Liver (tissue), 9 donors: ENCODE results near the gene UNC93A. TPM values are rescaled to one million over a fixed set of nuclear protein-coding genes. Genes with fewer than 3 reads are reported as not detected.
A peak's percentile ranks its signal among the peaks of the same experiment; 100 is the strongest.
"Not testable (repeated sequence)": the region's sequence is repeated elsewhere in the genome, so short reads cannot be mapped to it uniquely, and the experiment has no call there.

Source experiments
- DNase-seq: peaks from one replicate; pipeline ENCODE4 v3.0.0-alpha.2; 2017; ENCODE audit warnings: low spot score
- H3K27ac ChIP-seq, 2 donors: one replicate each; pipeline ENCODE4 v1.7.0; 2013; ENCODE audit warnings: inconsistent platforms in 2 of 2, low read length in 2 of 2, control low read depth in 1 of 2, low read depth in 1 of 2, mild to moderate bottlenecking in 1 of 2
- H3K27me3 ChIP-seq, 4 donors: one replicate each; pipeline versions ENCODE4 v1.6.1 to v1.7.0; 2013; ENCODE audit warnings: low read length in 3 of 4, inconsistent platforms in 1 of 4, mild to moderate bottlenecking in 1 of 4, moderate library complexity in 1 of 4; ENCODE audit not compliant: control insufficient read depth in 4 of 4, insufficient read depth in 4 of 4
- H3K36me3 ChIP-seq, 4 donors: one replicate each; pipeline versions ENCODE4 v1.6.1 to v1.7.0; 2013; ENCODE audit warnings: low read length in 3 of 4, mild to moderate bottlenecking in 3 of 4, low read depth in 1 of 4, moderate library complexity in 1 of 4; ENCODE audit not compliant: control insufficient read depth in 4 of 4, insufficient read depth in 3 of 4
- H3K4me1 ChIP-seq, 4 donors: one replicate each; pipeline versions ENCODE4 v1.6.1 to v1.7.0; 2013; ENCODE audit warnings: low read length in 3 of 4, mild to moderate bottlenecking in 3 of 4, moderate library complexity in 1 of 4; ENCODE audit not compliant: control insufficient read depth in 4 of 4, insufficient read depth in 4 of 4
- H3K4me3 ChIP-seq, 3 donors: one replicate each; pipeline versions ENCODE4 v1.6.1 to v1.7.0; 2013; ENCODE audit warnings: low read length in 3 of 3, control low read depth in 1 of 3, low read depth in 1 of 3, mild to moderate bottlenecking in 1 of 3
- H3K9ac ChIP-seq, 2 donors: one replicate each; pipeline ENCODE4 v1.7.0; 2013; ENCODE audit warnings: low read length in 2 of 2, mild to moderate bottlenecking in 2 of 2, moderate library complexity in 2 of 2, control low read depth in 1 of 2, low read depth in 1 of 2
- H3K9me3 ChIP-seq, 4 donors: one replicate each; pipeline versions ENCODE4 v1.6.1 to v1.7.0; 2013; ENCODE audit warnings: low read length in 3 of 4; ENCODE audit not compliant: control insufficient read depth in 4 of 4
- GABPA ChIP-seq, 2 donors: IDR thresholded peaks in 1 of 2; conservative IDR thresholded peaks in 1 of 2; 2 replicates each; pipeline ENCODE4 v1.6.1; 2016; ENCODE audit warnings: antibody characterized with exemption in 2 of 2, mild to moderate bottlenecking in 1 of 2, moderate library complexity in 1 of 2
- JUND ChIP-seq, 2 donors: IDR thresholded peaks; 2 replicates each; pipeline ENCODE4 v1.6.1; 2016; ENCODE audit warnings: antibody characterized with exemption in 2 of 2
- RXRA ChIP-seq, 2 donors: IDR thresholded peaks; 2 replicates each; pipeline ENCODE4 v1.6.1; 2017 to 2018; ENCODE audit warnings: antibody characterized with exemption in 2 of 2, mild to moderate bottlenecking in 1 of 2
- YY1 ChIP-seq: IDR thresholded peaks from 2 replicates; pipeline ENCODE4 v1.6.1; 2016; ENCODE audit warnings: antibody characterized with exemption, mild to moderate bottlenecking
- WGBS: extraction: QIAGEN DNeasy Blood & Tissue Kit; methylation state at CpG from one replicate; pipeline ENCODE4 v1.1.7; 2013; 5-methylcytosine and 5-hydroxymethylcytosine counted together
- polyA plus RNA-seq, 2 donors: library from polyadenylated mRNA; stranded (reverse) in 1 of 2; unstranded in 1 of 2; fragments of 200-250 nt in 1 of 2; fragments of >200 nt in 1 of 2; fragmentation: Nextera tagmentation in 1 of 2; extraction: Ambion mirVana in 1 of 2; gene quantifications; one replicate each; pipeline versions ENCODE4 v1.2.1 to v1.2.3, GENCODE V29; 2013 to 2015
- total RNA-seq, 2 donors: library from RNA; depleted of rRNA; stranded (reverse); fragments of >200 nt; gene quantifications; one replicate each; pipeline ENCODE4 v1.2.3, GENCODE V29; 2014
- donor health status: healthy.
- donor health status: healthy.
- donor health status: healthy.
- donor health status: healthy.
- donor health status: healthy.

UNC93A gene
- total and polyA plus RNA-seq, 4 donors: 0.79 to 14.0 (median 4.6) TPM

DNA sequence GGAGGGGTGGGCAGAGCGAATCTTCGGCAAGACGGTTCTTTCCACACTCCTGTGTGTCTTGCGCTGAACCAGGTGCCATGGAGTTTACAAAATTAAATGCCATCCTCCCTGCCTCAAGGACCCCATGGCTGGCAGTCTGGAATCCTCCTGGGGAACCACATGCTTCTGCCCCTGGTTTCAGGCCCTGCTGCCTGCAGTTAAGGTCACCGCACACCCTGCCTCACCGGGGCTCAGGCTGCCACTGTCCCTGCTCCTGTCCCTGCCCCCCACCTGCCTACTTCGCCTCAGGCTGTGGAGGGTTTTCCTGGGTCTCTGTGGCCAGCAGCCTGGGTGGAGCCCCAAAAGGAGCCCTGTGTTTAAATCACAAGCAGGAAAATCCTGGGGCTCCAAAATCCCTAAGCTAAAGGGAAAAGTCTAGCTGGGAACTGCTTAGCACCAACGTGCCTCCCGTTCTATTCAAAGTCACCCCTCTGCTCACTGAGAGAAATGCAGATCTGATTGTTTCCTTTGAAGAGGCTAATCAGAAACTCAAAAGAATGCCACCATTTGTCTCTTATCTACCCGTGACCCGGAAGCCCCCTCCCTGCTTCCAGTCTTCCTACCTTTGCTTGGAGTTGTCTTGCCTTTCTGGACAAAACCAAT lies 23.2 kb downstream of the UNC93A start:
- H3K4me3 ChIP-seq: no peak overlapping the region
- H3K27ac ChIP-seq: no peak overlapping the region
- no peaks in the 10 kb centered on the region for H3K27me3 ChIP-seq
- no peaks in the 10 kb centered on the region for H3K9me3 ChIP-seq
- no peak overlapping the region for H3K9ac ChIP-seq
- no peaks in the 10 kb centered on the region for H3K36me3 ChIP-seq
- 87% methylated on average over 11 of the region's 11 CpGs for WGBS
- DNase-seq: no peak
- H3K4me1 ChIP-seq: peaks cover 0 to 16% (median 6%) of the 10 kb centered on the region in 4 donors
- no peak for TF ChIP-seq GABPA (IDR thresholded peaks at IDR 0.05 in 1 of 2, conservative IDR thresholded peaks at IDR 0.05 in 1 of 2)

DNA sequence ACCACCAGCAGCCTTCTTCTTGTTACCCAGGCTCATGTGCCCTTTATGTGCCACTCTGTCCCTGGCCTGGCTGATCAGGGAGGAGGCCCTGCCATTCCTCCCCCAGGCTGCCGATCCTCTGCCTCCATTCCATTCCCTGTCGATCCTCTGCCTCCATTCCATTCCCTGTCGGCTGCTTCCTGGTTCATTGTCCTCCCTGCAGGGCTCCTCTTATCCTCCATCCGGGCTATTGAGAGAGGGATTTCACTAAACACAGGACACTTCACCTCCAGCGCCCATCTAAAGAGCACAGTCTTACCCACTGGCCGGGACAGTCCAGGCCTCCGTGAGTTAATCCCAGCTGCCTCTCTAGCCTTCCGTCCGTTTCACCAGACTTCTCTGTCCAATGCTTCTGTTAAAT lies 26.1 kb downstream of the UNC93A start:
- Histone ChIP-seq H3K9ac (no peak overlapping the region), H3K9me3 (no peaks in the 10 kb centered on the region), H3K4me1 (no peaks in the 10 kb centered on the region), H3K4me3 (no peak overlapping the region), H3K27ac (no peak overlapping the region), H3K36me3 (no peaks in the 10 kb centered on the region), H3K27me3 (no peaks in the 10 kb centered on the region)
- 88% methylated on average over 9 of the region's 9 CpGs for WGBS
- DNase-seq: no peak
- TF ChIP-seq GABPA (IDR thresholded peaks at IDR 0.05 in 1 of 2, conservative IDR thresholded peaks at IDR 0.05 in 1 of 2) (no peak), YY1 (no peak)

DNA sequence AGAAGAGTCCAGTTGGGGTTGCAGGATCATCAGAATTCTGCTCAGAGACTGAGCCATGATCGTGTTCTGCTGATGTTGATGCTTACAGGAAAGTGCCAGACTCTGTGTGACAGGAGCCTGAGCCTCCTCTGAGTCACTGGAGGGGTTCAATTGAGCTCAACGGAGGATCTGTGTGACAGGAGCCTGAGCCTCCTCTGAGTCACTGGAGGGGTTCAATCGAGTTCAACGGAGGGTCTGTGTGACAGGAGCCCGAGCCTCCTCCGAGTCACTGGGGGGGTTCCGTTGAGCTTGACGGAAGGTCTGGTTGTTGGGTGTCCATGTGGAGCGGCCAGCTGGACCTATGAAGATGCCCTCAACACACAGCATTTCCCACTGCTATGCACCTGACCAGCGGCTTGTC lies 27.2 kb downstream of the UNC93A start:
- H3K9me3 ChIP-seq, H3K36me3 ChIP-seq, H3K4me3 ChIP-seq, H3K4me1 ChIP-seq, H3K27me3 ChIP-seq, H3K9ac ChIP-seq, DNase-seq, H3K27ac ChIP-seq: not testable (repeated sequence)
- 89% methylated on average over 10 of the region's 10 CpGs for WGBS

DNA sequence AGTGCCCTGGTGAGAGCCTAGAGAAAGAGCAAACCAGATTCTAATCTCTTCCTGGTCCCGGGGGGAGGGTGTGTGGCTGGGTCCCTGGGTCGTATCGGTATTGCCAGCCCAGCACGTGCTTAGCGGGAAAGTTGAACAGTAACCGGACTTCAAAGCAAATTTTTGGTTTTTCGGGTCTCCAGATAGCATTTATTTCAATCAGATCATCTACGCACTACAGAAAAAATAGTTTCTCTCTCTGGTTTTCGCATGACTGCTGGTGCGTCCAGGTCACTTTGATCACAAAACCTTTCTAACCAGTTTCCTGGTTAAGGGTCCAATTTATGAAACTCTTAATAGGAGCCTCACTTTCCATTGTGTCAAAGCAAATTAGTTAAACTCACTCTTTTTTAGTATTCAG lies 27.7 kb downstream of the UNC93A start:
- WGBS: 90% methylated on average over 10 of the region's 10 CpGs
- not testable (repeated sequence) for H3K4me1 ChIP-seq, H3K9ac ChIP-seq, H3K27me3 ChIP-seq, H3K9me3 ChIP-seq, H3K4me3 ChIP-seq, DNase-seq, H3K36me3 ChIP-seq, H3K27ac ChIP-seq

DNA sequence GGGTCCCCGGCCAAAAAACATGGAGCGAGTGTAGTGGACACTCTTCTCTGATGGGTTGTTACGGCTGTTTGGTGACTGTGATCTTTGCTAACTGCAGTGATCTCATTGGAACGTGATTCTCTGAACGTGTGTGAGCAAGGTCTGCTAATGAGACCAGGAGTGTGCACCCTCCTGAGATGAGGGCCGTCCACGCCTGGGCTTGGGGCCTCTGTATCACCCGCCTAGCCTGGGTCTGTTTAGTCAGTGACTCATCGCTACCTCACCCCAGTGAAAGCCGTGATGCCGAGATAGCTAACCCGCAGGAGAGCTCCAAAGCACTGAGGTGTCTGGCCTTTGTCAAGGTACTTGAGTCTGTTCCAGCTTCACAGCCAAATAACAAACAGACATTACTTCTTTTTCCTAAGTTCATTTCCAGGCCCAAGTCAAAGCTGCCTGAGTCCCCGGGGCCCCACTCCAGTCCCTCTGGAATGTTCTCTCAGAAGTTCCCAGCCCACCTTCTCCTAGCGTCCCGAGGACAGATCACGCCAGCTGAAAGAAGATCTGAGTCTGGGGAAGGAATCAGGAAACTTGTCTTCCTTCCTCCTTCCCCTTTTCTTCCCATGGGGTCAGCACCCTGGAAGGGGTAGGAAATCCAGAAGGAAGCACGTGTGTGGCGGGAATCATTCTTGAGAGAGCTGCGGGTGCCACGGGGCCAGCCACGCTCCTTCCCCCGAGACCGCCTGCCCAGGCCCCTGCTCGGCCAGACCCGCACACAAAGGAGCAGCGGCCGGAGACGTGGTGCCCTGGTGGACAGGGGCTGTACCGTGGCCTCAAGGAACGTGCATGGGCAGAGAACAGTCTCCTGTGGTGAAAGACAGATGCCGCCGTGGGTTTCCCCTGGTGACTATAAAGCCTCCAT lies 29.0 kb downstream of the UNC93A start:
- DNase-seq: not testable (repeated sequence)

DNA sequence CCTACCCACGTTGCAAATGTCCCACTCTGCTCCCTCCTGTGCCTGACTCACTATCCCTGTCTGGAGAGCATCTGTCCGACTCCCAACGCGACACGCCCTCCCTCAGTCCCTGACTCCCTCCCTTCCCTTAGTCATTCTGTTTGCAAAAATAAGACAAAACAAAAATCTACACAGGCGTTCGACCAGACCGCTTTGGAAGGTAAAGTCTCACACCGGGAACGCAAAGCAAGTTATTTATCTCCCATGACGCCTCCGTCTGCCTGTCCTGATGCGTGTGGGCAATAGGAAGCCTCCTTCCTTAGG lies 29.6 kb downstream of the UNC93A start:
- DNase-seq, H3K4me3 ChIP-seq, H3K27ac ChIP-seq, H3K9me3 ChIP-seq, H3K9ac ChIP-seq, H3K27me3 ChIP-seq, H3K4me1 ChIP-seq, H3K36me3 ChIP-seq: not testable (repeated sequence)
- 87% methylated on average over 13 of the region's 13 CpGs for WGBS

More for the DNA sequence above, 29.0 kb downstream of the UNC93A start:
- H3K27me3 ChIP-seq, H3K4me1 ChIP-seq, H3K27ac ChIP-seq, H3K36me3 ChIP-seq, H3K4me3 ChIP-seq, H3K9me3 ChIP-seq, H3K9ac ChIP-seq: not testable (repeated sequence)
- WGBS: 73% methylated on average over 31 of the region's 32 CpGs
- TF ChIP-seq RXRA (IDR thresholded peaks at IDR 0.05): peak in 1 of 2 donors; percentile 33
- peak in 1 of 2 donors; percentile 66 for TF ChIP-seq JUND (IDR thresholded peaks at IDR 0.05)

DNA sequence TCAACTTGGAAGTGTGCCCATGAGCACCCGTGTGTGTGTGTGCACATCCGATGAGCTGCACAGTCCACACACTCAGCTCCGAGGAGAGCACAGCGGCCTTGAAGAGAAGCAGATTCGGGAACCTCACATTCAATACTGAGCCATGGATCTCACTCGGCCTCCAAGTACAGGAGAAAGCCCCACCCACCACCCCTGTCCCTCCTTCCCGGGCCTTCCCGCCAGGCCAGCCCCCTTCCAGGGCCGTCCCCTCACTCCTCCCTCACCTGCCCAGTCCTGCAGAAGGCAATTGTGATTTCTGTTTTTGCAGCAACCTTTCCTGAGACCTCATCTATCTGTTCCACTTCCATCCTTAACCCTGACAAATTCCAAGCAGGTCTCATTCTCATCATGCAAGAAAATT lies 30.1 kb downstream of the UNC93A start:
- not testable (repeated sequence) for H3K27ac ChIP-seq
- WGBS: 85% methylated on average over 9 of the region's 9 CpGs

More for the DNA sequence above, 30.1 kb downstream of the UNC93A start:
- not testable (repeated sequence) for DNase-seq, H3K4me1 ChIP-seq, H3K36me3 ChIP-seq, H3K9me3 ChIP-seq, H3K4me3 ChIP-seq, H3K9ac ChIP-seq, H3K27me3 ChIP-seq
